ENCODE results near the gene LMF1.

The LMF1 gene

DNA sequence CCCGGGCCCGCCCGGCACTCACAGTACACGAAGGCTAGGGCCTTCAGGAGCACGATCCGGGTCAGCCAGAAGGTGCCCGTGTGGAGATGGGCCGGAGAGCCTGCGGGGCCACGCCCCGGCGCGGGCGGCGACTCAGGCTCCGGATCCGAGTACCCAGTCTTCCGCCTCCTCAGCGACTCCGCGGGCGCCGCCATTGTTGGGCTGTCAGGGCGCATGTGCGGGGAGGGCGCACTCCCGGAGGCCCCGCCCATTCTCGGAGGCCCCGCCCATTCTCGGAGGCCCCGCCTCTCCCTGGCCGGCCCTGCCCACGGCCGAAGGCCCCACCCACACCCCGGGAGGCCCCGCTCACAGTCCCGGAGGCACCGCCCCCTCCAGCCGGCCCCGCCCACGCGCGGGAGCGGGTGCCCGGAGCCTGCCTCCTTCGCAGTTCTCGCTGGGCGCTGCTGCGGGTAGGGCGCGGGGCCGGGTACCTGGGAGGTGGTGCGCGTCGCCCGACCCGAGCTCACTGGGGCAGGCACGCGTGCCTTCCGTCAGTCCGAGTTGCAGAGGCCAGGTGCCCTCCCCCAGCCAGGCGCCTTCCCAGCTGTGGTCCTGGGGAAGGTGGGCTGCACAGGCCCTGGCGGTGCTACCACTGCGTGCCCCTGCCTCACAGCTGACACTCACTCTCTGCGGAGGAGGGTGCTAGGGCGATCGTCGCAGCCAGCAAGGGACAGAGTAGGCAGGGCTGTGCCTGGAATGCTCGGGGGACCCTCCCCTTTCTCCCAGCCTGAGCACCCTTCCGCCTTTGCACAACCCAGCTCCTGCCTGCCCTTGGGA lies at the start of gene LMF1:
TSS of gene LMF1 (minus strand) at position 219 of the 816 bp plus-strand sequence. CDS start at position 215, 4 bp downstream.
- in situ Hi-C loops (cut with MboI; ENCODE audit: low sequenced_read_pairs): no loop called here

DNA sequence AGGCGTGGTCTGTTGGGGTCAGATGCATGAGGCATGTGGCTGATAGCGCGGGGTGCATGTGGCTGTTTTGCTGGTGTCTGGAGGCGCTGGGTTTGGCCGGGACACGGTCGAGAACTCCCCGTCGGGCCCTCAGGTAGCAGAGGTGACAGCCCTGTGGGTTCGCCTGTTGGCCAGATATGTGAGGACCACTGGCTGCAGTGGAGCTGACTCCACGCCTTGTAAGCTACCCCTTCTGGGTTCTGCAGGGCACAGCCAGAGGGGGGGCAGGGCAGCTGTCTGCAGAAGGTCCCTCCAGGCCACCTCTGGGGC lies 49.3 kb upstream of the LMF1 start:
- in situ Hi-C loops (cut with MboI; ENCODE audit: low sequenced_read_pairs): no loop called here

DNA sequence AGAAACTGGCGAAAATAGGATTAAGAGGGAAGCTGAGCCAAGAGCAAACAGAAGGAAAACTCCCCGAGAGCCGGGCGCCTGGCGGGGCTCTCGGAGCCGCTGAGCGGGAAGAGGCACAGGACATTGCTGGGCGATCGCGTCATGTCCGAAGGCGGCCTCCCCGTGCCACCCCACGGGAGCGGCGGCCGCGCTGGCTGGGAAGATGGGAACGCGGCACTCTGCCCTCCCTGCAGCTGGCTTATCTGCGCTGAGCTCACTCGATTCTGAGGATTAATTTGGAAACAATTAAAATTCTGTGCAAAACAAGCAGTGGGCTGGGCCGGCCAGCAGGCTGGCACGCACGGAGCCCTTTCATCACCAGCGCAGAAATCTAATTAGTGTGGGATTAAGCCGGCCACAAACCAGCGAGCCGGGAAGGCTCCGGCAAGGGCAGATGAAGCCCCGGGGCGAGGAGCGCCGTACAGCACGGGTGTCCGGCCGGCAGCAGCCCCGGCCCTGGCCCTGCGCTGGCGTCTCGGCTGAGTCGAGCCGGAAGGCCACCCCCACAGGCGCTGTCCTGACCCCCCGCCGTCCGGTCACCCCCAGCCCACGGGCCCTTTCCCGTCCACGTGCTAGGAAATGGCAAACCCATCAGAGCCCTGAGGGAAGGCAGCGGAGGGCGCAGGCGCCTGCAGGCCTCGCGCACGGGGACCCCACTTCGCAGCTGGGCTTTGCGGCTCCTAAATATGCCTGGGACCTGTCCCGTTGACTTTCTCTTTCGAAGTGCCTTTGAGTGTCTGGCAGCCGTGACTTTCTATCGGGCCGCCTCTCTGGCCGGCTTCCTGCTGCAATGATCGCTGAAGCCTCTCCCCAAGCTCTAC lies 48.7 kb upstream of the LMF1 start:
- in situ Hi-C loops (cut with MboI; ENCODE audit: low sequenced_read_pairs): no loop called here

DNA sequence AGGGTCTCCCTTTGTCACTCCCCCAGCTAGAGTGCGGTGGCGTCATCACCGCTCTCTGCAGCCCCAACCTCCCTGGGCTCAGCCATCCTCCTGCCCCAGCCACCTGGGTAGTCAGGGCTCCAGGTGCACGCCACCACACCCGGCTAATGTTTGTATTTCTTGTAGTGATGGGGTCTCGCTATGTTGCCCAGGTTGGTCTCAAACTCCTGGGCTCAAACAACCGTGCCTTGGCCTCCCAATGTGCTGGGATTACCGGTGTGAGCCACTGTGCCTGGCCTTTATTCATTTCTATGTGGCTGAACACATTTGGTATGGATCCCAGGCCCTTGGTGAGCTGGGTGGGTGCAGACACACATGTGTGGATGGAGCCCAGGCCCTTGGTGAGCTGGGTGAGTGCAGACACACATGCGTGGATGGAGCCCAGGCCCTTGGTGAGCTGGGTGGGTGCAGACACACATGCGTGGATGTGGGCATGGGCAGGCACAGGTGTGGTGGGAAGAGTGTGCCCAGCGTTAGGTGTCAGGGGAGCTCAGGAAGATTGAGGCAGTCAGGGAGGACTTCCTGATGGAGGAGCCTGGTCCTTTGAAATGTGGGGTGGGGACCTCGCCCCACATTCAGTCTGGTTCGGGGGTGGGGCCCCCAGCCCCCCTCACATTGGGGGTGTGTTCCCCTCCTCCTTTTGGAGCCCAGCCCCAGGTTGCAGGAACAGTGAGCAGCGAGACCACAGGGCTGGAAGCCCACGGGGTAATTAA lies 47.8 kb upstream of the LMF1 start:
- in situ Hi-C loops (cut with MboI; ENCODE audit: low sequenced_read_pairs): no loop called here

DNA sequence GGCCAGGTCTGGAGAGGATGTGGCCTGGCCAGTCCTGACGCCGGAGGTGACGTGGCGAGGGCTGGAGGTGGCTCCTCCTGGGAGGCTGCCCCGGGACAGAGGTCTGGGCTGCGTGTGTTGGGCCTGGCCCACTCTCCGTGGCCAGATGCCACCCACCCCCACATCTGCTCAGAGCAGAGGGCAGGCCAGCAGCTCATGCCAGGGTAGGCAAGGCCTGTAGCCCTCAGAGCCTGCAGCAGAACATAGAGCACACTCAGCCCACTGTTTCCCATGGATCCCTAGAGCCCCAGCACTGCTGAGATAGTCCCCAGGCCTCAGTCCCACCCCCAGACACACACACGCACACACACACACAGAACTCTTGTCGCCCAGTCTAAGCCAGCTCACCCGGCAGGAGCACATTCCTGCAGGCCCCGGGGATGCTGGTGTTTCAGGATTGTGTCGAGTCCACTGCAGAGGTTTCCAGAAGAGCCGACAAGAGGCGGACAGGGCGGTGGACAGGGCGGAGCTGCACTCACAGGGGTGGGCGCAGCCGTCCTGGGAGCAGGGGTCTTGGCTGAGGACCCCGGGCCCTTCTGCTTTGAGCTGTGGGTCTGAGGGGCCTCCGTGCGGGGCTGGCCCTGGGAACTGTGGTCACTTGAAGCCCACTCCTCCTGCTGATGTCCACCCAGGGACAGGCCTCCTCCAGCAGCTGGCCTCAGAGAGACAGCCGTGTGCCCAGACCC lies 44.1 kb upstream of the LMF1 start:
- in situ Hi-C loops (cut with MboI; ENCODE audit: low sequenced_read_pairs): no loop called here

DNA sequence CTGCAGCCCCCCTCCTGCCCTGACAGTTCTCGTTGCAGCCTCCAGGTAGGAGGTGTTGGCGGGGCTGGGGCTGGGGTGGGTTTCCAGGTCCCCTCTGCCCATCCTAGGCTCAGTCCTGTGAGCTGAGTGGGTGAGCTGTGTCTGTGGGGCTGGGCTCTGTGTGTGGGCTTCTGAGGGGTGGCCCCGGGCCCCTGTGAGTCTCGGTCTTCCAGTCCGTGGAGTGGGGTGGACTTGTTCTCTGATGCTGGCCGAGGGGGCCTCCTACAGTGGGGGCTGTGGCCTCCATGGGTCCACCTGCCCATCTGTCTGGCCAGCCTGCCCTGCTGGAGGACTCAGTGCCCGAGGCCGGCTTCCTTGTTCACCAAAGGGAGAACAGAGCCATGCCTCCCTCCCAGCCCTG lies 43.4 kb upstream of the LMF1 start:
- in situ Hi-C loops (cut with MboI; ENCODE audit: low sequenced_read_pairs): no loop called here

DNA sequence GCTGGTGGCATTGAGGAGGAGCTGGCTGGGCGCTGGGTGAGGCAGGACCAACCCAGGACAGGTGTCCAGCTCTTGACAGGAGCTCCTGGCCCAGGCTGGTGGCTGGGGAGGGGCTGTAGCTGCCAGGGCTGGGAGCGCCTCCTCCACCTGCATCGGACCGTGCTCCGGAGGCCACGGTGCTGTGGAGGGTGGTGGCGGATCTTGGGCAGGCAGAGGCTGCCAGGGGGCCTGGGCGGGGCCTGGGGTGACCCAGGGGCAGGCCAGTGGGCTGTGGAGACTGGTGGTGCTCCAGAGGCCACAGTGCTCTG lies 42.8 kb upstream of the LMF1 start:
- in situ Hi-C loops (cut with MboI; ENCODE audit: low sequenced_read_pairs): no loop called here

DNA sequence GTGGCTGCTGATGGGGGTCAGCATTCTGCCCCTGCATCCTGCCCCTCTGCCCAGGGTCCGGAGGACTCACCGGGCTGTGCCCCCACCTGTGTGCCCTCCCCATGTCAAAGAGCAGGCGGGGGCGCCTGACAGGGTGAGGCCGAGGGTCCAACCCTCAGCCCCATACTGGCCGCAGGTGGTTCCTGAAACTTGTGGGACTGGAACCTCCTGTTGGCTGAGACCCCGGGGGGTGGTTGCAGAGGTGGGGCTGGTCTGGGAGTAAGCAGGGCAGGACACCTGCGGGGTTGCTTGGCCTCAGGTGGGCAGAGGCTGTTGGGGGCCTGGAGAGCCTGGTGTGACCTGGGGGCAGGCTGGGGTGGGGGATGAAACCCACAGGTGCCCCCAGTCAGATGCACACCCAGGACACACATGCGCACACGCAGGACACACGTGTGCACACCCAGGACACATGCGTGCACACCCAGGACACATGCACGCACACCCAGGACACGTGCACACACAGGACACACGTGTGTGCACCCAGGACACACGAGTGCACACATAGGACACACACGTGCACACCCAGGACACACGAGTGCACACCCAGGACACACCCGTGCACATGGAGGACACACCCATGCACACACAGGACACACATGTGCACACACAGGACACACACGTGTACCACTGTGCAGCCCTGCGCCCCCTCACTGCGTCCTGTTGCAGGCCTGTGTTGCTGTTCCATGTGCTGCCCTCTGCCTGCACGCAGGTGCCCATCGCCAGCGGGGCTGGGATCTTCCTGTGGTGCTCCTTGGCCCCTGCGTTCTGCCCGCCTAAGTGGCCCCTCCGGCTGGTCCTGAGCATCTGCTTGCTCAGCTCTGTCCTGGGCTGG lies 42.2 kb upstream of the LMF1 start:
- in situ Hi-C loops (cut with MboI; ENCODE audit: low sequenced_read_pairs): no loop called here

DNA sequence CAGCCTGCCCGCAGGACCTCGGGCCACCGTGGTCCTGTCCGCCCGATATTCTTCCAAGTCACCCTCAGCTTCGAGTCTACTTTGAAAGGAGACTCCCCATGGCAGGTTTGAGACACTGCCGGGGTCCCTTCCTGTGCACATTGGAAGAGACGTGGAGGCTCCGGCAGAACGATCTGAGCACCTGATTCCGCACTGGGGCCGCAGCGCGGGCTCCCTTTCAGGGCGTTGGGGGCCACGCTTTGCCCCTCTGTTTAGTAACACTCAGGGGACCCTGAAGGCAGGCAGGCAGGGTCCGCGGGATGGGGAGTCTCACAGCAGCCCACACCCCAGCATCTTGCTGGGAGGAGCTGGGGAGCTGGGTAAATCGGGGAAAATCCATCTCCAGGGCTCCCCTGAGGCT lies 41.4 kb upstream of the LMF1 start:
- in situ Hi-C loops (cut with MboI; ENCODE audit: low sequenced_read_pairs): no loop called here

DNA sequence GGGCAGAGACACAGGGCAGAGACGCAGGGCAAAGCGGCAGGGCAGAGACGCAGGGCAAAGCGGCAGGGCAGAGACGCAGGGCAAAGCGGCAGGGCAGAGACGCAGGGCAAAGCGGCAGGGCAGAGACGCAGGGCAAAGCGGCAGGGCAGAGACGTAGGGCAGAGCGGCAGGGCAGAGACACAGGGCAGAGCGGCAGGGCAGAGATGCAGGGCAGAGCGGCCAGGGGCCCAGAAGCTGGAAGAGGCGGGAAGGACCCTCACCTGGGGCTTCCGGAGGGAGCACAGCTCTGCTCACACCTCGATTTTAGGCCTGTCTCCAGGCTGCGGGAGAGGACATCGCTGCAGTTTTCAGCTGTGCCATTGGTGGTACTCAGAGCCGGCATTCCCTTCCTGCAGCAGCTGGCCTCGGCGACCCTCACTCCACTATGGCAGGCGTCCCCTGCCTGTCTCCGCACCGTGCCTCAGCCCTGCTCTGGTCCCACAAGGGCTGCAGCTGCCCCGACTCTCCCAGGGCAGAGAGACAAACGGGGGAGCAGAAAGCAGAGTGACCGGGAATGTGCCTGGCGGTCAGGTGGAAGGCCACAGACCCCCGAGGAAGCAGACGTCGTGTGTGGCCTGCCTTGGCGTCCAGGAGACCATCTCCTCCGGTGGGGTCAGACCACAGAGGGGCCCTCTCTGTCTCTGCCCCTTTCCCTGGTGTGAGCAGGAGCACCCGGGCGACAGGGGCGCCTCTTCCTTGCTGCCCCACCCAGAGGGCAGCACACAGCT lies 40.7 kb upstream of the LMF1 start:
- in situ Hi-C loops (cut with MboI; ENCODE audit: low sequenced_read_pairs): no loop called here

DNA sequence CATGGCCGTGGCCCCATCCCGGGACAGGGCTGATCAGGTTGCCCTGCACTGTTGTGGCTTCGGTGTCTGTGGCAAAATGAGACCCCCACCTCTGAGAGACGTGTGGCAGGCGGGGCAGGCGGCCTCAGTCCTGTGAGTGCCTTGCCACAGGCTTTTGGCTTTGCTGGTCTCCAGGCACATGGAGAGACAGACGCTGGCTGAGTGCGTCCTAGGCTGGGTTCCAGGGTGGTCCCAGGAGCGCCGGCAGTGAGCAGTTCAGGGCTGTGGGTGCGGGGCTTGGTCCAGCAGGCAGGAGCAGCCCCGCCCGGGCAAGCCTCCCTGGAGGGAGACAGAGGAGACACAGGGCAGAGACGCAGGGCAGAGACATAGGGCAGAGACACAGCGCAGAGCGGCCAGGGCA lies 40.0 kb upstream of the LMF1 start:
- in situ Hi-C loops (cut with MboI; ENCODE audit: low sequenced_read_pairs): no loop called here

DNA sequence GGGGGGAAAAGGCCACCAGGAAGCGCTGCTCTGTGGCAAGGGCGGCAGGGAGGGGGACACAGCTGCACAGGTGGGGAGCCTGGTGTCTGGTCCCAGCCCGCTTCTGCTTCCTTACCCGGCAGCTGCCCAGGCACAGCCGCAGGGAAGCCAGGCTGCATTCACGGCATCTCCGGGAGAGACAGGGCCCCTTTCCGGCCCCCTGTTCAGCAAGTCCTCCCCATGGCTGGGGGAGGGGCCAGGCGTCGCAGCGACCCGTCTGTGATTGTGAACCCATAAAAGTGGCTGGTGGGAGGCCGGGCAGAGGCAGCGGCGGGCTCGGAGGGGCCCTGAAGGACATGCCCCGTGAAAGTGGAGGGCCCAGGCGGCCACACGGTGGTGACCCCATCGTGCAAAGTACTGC lies 39.5 kb upstream of the LMF1 start:
- in situ Hi-C loops (cut with MboI; ENCODE audit: low sequenced_read_pairs): no loop called here

DNA sequence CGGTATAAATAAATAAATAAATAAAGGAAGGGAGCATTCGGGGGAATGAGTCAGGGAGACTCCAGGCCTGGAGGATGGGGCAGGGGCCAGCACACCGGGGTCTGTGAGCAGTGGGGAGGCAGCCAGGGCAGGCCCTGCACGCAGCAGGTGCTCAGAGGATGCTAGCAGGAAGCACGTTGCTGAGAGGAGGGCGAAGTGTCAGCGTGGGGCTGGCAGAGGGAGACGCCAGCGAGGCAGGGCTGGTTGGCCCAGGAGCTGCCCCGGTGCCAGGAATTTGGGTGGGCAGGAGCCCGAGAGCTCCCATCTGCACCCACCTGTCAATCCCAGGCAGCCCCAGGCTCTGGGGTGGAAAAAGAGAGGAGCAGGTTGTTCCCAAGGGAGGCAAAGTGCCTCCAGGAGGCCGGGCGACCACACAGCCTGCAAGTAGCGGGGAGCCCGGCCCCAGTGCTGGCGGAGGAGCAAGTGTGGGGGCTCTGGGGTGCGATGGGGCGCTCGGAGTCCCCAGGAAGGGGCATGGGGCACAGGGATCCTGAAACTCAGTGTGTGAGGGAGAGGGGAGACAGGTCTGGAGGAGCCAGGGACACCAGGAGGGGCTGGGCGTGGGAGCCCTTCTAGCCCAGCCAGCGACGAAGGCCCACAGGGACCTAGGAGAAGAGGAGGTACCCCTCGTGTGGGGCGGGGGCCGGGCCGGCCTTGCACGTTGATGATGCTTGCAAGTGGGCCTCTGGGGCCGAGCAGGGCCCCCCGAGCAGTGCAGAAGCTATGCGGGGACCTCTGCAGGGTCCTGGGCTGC lies 38.8 kb upstream of the LMF1 start:
- in situ Hi-C loops (cut with MboI; ENCODE audit: low sequenced_read_pairs): no loop called here

DNA sequence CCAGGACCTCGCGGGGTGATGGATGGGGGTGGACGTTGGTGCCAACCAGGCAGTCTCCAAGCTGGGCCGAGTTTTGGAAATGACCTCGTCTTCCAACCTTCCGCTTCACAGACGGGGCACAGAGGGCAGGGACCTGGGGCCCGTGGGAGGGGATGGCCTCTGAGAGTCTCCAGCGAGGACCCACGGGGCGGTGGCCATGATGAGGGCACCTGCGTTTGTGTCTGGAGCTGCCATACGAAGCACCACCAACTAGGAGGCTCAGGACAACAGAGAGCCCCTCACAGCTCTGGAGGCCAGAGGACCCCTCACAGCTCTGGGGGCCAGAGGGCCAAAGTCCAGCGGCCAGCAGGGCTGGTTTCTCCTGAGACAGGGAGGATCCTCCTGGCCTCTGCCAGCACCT lies 37.3 kb upstream of the LMF1 start:
- in situ Hi-C loops (cut with MboI; ENCODE audit: low sequenced_read_pairs): no loop called here

DNA sequence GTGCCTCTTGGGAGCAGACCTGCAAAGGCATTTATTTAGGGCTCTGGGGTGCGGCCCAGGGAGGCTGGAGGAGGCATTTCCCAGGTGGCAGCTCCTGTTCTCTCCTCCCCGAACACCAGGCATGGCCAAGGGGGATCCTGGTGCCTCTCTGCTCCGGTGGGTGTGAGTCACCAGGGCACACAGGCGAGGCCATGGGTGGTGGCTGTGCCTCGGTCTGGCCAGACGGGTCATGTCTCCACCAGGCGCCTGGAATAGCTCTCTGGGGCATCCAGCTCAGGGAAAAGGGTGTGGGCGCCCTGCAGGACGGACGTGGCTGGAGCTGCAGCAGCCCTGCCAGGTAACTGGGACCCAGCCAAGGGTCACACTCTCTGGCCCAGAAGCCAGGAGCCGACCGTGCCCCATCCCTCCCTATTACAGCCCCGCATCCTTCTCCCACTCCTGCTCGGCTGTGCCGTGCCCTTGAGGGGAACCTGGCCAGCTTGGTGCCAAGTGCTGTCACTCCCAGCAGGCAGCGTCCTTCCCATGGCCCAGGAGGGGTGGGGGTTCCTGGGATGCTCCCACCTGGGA lies 36.6 kb upstream of the LMF1 start:
- in situ Hi-C loops (cut with MboI; ENCODE audit: low sequenced_read_pairs): no loop called here

DNA sequence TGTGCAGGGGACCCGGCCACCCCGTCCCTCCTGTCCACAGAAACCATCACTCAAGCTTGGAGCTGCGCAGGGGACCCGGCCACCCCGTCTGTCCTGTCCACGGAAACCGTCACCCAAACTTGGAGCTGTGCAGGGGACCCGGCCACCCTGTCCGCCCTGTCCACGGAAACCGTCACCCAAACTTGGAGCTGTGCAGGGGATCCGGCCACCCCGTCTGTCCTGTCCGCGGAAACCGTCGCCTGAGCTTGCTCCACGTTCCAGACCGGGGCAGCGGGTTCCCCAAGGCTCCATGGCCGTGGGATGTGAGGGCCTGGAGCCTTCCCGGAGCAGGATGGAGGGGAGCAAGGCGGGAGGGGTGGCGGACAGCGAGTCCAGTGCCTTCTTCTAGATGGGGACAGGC lies 36.0 kb upstream of the LMF1 start:
- in situ Hi-C loops (cut with MboI; ENCODE audit: low sequenced_read_pairs): no loop called here

DNA sequence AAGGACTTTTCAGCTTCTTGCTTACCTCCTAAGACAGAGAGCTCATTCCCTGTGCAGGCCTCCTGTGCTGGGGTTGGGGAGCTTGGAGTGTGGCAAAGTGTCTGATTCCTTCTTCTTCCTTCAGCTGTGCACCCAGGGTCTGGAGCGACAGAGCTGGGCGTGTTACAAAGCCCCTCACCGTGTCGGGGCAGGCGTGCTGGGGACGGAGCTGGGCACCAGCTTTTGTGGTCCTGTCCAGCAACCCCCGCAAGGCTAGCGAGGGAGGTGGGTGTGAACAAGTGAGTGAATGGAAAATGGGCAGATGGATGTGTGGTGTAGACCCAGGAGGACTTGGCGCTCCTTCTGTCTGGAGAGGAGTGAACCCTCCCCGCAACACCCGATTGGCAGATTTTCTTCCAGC lies 34.5 kb upstream of the LMF1 start:
- in situ Hi-C loops (cut with MboI; ENCODE audit: low sequenced_read_pairs): no loop called here

All from HL-60/S4 treated with retinoic acid at 250 ng/mL for 4 days and 3 days (cell line).